Glutamatergic neuron (in vitro differentiated cells): ENCODE measurements around the gene SOX5. TPM values are rescaled to one million over a fixed set of nuclear protein-coding genes. Genes with fewer than 3 reads are reported as not detected.

Experiments
- DNase-seq: peaks from one replicate; pipeline ENCODE4 v3.0.0; 2022
- H3K27ac Mint-ChIP-seq: one replicate; pipeline ENCODE4 v1.8.0; 2020; ENCODE audit warnings: mild to moderate bottlenecking, mixed read lengths, inconsistent platforms; ENCODE audit not compliant: unreplicated experiment
- H3K27me3 Mint-ChIP-seq: one replicate; pipeline ENCODE4 v1.8.0; 2020; ENCODE audit warnings: mild to moderate bottlenecking, moderate library complexity, mixed read lengths, inconsistent platforms; ENCODE audit not compliant: unreplicated experiment
- H3K36me3 Mint-ChIP-seq: one replicate; pipeline ENCODE4 v1.8.0; 2020; ENCODE audit warnings: mild to moderate bottlenecking, mixed read lengths, inconsistent platforms; ENCODE audit not compliant: unreplicated experiment
- H3K4me1 Mint-ChIP-seq: one replicate; pipeline ENCODE4 v1.8.0; 2020; ENCODE audit warnings: mild to moderate bottlenecking, low read depth, mixed read lengths, inconsistent platforms; ENCODE audit not compliant: unreplicated experiment
- H3K4me3 Mint-ChIP-seq: one replicate; pipeline ENCODE4 v1.8.0; 2020; ENCODE audit warnings: mild to moderate bottlenecking, mixed read lengths, inconsistent platforms; ENCODE audit not compliant: unreplicated experiment
- H3K9me3 Mint-ChIP-seq: one replicate; pipeline ENCODE4 v1.8.0; 2020; ENCODE audit warnings: mild to moderate bottlenecking, moderate library complexity, mixed read lengths, inconsistent platforms; ENCODE audit not compliant: unreplicated experiment
- CTCF ChIP-seq: fragments of 200-600 bp; sonication (generic); IDR thresholded peaks from one replicate; pipeline ENCODE4 v1.5.0; 2021; ENCODE audit not compliant: partially characterized antibody, unreplicated experiment
- total RNA-seq: library from RNA; stranded (reverse); fragmentation: NEBNext Ultra II Directional; extraction: Animal tissue kit (Norgen Biotek cat#: 25700); gene quantifications from one replicate; pipeline ENCODE4 v1.2.1, GENCODE V29; 2021; ENCODE audit not compliant: unreplicated experiment

SOX5 gene
- total RNA-seq, 1 donor from 2014 or later, result 118 TPM

- H3K9me3 Mint-ChIP-seq, result peaks cover 2% of the 10 kb centered on the region
- no peak overlapping the region for H3K4me3 Mint-ChIP-seq
- peaks cover 12% of the 10 kb centered on the region for H3K36me3 Mint-ChIP-seq
- no peak overlapping the region for H3K27ac Mint-ChIP-seq
- no peak for DNase-seq
- no peaks in the 10 kb centered on the region for H3K27me3 Mint-ChIP-seq
- TF ChIP-seq CTCF, result no peak
- no peaks in the 10 kb centered on the region for H3K4me1 Mint-ChIP-seq
These were observed 352.9 kb downstream of the SOX5 start for GRCh38 chr12:23596568-23596967.

- Mint-ChIP-seq H3K27ac (no peak overlapping the region), H3K27me3 (peaks cover 2% of the 10 kb centered on the region), H3K36me3 (no peaks in the 10 kb centered on the region), H3K9me3 (peaks cover under 1% of the 10 kb centered on the region), H3K4me3 (no peak overlapping the region), H3K4me1 (peaks cover 7% of the 10 kb centered on the region)
- TF ChIP-seq CTCF, result no peak
- DNase-seq, result no peak
These were observed 361.5 kb downstream of the SOX5 start for GRCh38 chr12:23587833-23588559.

- no peak for DNase-seq
- Mint-ChIP-seq H3K4me3 (no peak overlapping the region), H3K27ac (no peak overlapping the region)
These were observed 363.7 kb downstream of the SOX5 start for GRCh38 chr12:23585782-23586163.

GRCh38 chr12:23585156-23585781 is 364.2 kb downstream of the SOX5 start:
- H3K27me3 Mint-ChIP-seq, result peaks cover 2% of the 10 kb centered on the region
- no peak overlapping the region for H3K27ac Mint-ChIP-seq
- TF ChIP-seq CTCF, result no peak
- no peak overlapping the region for H3K4me3 Mint-ChIP-seq
- peaks cover 7% of the 10 kb centered on the region for H3K4me1 Mint-ChIP-seq
- DNase-seq, result no peak
- H3K36me3 Mint-ChIP-seq, result no peaks in the 10 kb centered on the region
- H3K9me3 Mint-ChIP-seq, result peaks cover 2% of the 10 kb centered on the region

More at GRCh38 chr12:23585782-23586163, 363.7 kb downstream of the SOX5 start:
- Mint-ChIP-seq H3K36me3 (no peaks in the 10 kb centered on the region), H3K27me3 (peaks cover 2% of the 10 kb centered on the region), H3K4me1 (peaks cover 7% of the 10 kb centered on the region), H3K9me3 (peaks cover 2% of the 10 kb centered on the region)
- TF ChIP-seq CTCF, result no peak

GRCh38 chr12:23581913-23582312 is 367.6 kb downstream of the SOX5 start:
- no peaks in the 10 kb centered on the region for H3K27me3 Mint-ChIP-seq
- TF ChIP-seq CTCF, result no peak
- peaks cover 2% of the 10 kb centered on the region for H3K9me3 Mint-ChIP-seq
- no peak for DNase-seq
- peaks cover 4% of the 10 kb centered on the region for H3K4me1 Mint-ChIP-seq
- no peak overlapping the region for H3K4me3 Mint-ChIP-seq
- H3K27ac Mint-ChIP-seq, result peak overlapping the region; percentile 31
- H3K36me3 Mint-ChIP-seq, result no peaks in the 10 kb centered on the region
